CD4-positive, alpha-beta memory T cell (primary cell): ENCODE data around the gene SLC6A6. TPM values are rescaled to one million over a fixed set of nuclear protein-coding genes. Genes with fewer than 3 reads are reported as not detected.
A peak's percentile ranks its signal among the peaks of the same experiment; 100 is the strongest.

ENCODE experiments used
- CTCF ChIA-PET: fragments of 350-600 bp; sonication (Branson Sonifier 250); formaldehyde crosslinking; loops from one replicate; lab custom pipeline; 2021; ENCODE audit warnings: inconsistent platforms; ENCODE audit not compliant: partially characterized antibody; lab: Charles Lee
- POLR2A ChIA-PET: fragments of 350-600 bp; sonication (Branson Sonifier 250); formaldehyde crosslinking; loops from one replicate; lab custom pipeline; 2021; ENCODE audit not compliant: partially characterized antibody; lab: Charles Lee
- DNase-seq, 5 donors: peaks; one replicate each; pipeline versions ENCODE4 v3.0.0 to v3.0.0-alpha.2; 2020 to 2022; ENCODE audit warnings: mixed read lengths in 1 of 5
- H3K27ac ChIP-seq: one replicate; pipeline ENCODE4 v1.7.0; 2013; ENCODE audit warnings: low read depth, low read length
- H3K27me3 ChIP-seq: 2 replicates; pipeline ENCODE4 v1.7.0; 2013; ENCODE audit warnings: mild to moderate bottlenecking, low read length, moderate library complexity; ENCODE audit not compliant: insufficient read depth
- H3K36me3 ChIP-seq: 2 replicates; pipeline ENCODE4 v1.7.0; 2013; ENCODE audit warnings: mild to moderate bottlenecking, low read length, moderate library complexity; ENCODE audit not compliant: insufficient read depth
- H3K4me1 ChIP-seq: 2 replicates; pipeline ENCODE4 v1.7.0; 2013; ENCODE audit warnings: mild to moderate bottlenecking, low read length, moderate library complexity; ENCODE audit not compliant: insufficient read depth
- H3K4me3 ChIP-seq, 2 donors: one replicate each; pipeline ENCODE4 v1.7.0; 2013; ENCODE audit warnings: low read length in 2 of 2, mild to moderate bottlenecking in 1 of 2
- H3K9me3 ChIP-seq, 2 donors: one replicate each; pipeline ENCODE4 v1.7.0; 2013; ENCODE audit warnings: low read length in 2 of 2, control low read depth in 1 of 2; ENCODE audit not compliant: control insufficient read depth in 1 of 2
- H3K27ac Mint-ChIP-seq, 7 donors: one replicate each; pipeline ENCODE4 v1.8.0; 2020 to 2021; ENCODE audit warnings: mixed read lengths in 7 of 7, mild to moderate bottlenecking in 6 of 7, inconsistent platforms in 3 of 7, moderate library complexity in 3 of 7
- H3K27me3 Mint-ChIP-seq, 2 donors: one replicate each; pipeline ENCODE4 v1.8.0; 2020 to 2021; ENCODE audit warnings: mixed read lengths in 2 of 2
- H3K36me3 Mint-ChIP-seq, 2 donors: one replicate each; pipeline ENCODE4 v1.8.0; 2020 to 2021; ENCODE audit warnings: mixed read lengths in 2 of 2, inconsistent platforms in 1 of 2, mild to moderate bottlenecking in 1 of 2
- H3K4me1 Mint-ChIP-seq, 4 donors: one replicate each; pipeline ENCODE4 v1.8.0; 2020 to 2021; ENCODE audit warnings: mixed read lengths in 4 of 4, mild to moderate bottlenecking in 1 of 4
- H3K4me3 Mint-ChIP-seq, 8 donors: one replicate each; pipeline ENCODE4 v1.8.0; 2020 to 2021; ENCODE audit warnings: mixed read lengths in 8 of 8, mild to moderate bottlenecking in 7 of 8, moderate library complexity in 6 of 8, inconsistent platforms in 3 of 8
- H3K9me3 Mint-ChIP-seq, 8 donors: one replicate each; pipeline ENCODE4 v1.8.0; 2020 to 2021; ENCODE audit warnings: mixed read lengths in 8 of 8, mild to moderate bottlenecking in 5 of 8, inconsistent platforms in 3 of 8, moderate library complexity in 1 of 8
- intact Hi-C: fragments of 100-400 bp; cut with micrococcal nuclease; formaldehyde crosslinking; loops from one replicate; pipeline ENCODE4 v1.15.1; 2023
- polyA plus RNA-seq, 2 donors: library from polyadenylated mRNA; unstranded; fragments of 300-500 nt; fragmentation: Illumina TruSeq; gene quantifications; one replicate each; pipeline ENCODE4 v1.2.3, GENCODE V29; 2021
- total RNA-seq, 2 experiments: library from RNA; stranded (reverse); gene quantifications; one replicate each; pipeline ENCODE4 v1.2.3, GENCODE V29; 2021

SLC6A6 gene
- total and polyA plus RNA-seq, 4 experiments from 2014 or later: 3.8 to 51.8 (median 29.7) TPM

- H3K27ac ChIP-seq: peak overlapping the region; percentile 98
- H3K36me3 ChIP-seq: no peaks in the 10 kb centered on the region
- H3K27me3 Mint-ChIP-seq: no peaks in the 10 kb centered on the region
- H3K9me3 ChIP-seq: no peaks in the 10 kb centered on the region
- H3K27me3 ChIP-seq: no peaks in the 10 kb centered on the region
- intact Hi-C loops: no loop called here
- POLR2A ChIA-PET: interaction anchor here (1.0 to 18.6 kb wide), 11 partner anchors 8 to 1016 kb away, joined by 3 to 394 read pairs (median 7); partner anchors contain the start of genes CCDC174 and SLC6A6
- H3K4me1 Mint-ChIP-seq: peaks cover 74 to 100% (median 94%) of the 10 kb centered on the region in 4 donors
- H3K27ac Mint-ChIP-seq: peak overlapping the region; percentile 97 to 100 (median 100)
- peak overlapping the region; percentile 77 to 93 (median 80) for H3K4me3 Mint-ChIP-seq
- DNase-seq: no peak
- peak overlapping the region; percentile 26 to 77 for H3K4me3 ChIP-seq
- H3K36me3 Mint-ChIP-seq: peaks cover 0 to 3% of the 10 kb centered on the region in 2 donors
- CTCF ChIA-PET: interaction anchor here (1.7 to 5.6 kb wide), 3 partner anchors 10 to 31 kb away, joined by 7 to 52 read pairs (median 44); partner anchors contain the start of gene SLC6A6
- no peaks in the 10 kb centered on the region for H3K9me3 Mint-ChIP-seq
- peaks cover 100% of the 10 kb centered on the region for H3K4me1 ChIP-seq
Observed at GRCh38 chr3:14430706-14431451, 28.5 kb downstream of the SLC6A6 start.

- Mint-ChIP-seq H3K27me3 (no peaks in the 10 kb centered on the region), H3K27ac (peak overlapping the region; percentile 97 to 100 (median 100)), H3K4me1 (peaks cover 68 to 98% (median 88%) of the 10 kb centered on the region in 4 donors), H3K36me3 (peaks cover 0 to 3% of the 10 kb centered on the region in 2 donors), H3K4me3 (peak overlapping the region; percentile 77 to 93 (median 80)), H3K9me3 (no peaks in the 10 kb centered on the region)
- H3K36me3 ChIP-seq: no peaks in the 10 kb centered on the region
- ChIA-PET POLR2A (interaction anchor here (1.0 to 18.6 kb wide), 18 partner anchors 9 to 1017 kb away, joined by 3 to 394 read pairs (median 6); partner anchors contain the start of genes CAPN7, CCDC174, CHCHD4 and LSM3), CTCF (interaction anchor here (1.0 to 5.6 kb wide), 8 partner anchors 10 to 228 kb away, joined by 3 to 52 read pairs (median 6); partner anchors contain the start of gene SLC6A6)
- intact Hi-C loops: no loop called here
- H3K4me1 ChIP-seq: peaks cover 97% of the 10 kb centered on the region
- peak overlapping the region; percentile 26 to 77 for H3K4me3 ChIP-seq
- no peak for DNase-seq
- H3K9me3 ChIP-seq: no peaks in the 10 kb centered on the region
- peak overlapping the region; percentile 98 for H3K27ac ChIP-seq
- no peaks in the 10 kb centered on the region for H3K27me3 ChIP-seq
Observed at GRCh38 chr3:14431452-14431916, 29.1 kb downstream of the SLC6A6 start.

- peaks cover 97% of the 10 kb centered on the region for H3K4me1 ChIP-seq
- CTCF ChIA-PET: interaction anchor here (0.6 to 5.6 kb wide), 12 partner anchors 10 to 253 kb away, joined by 3 to 52 read pairs (median 5); partner anchors contain the start of genes LSM3, SLC6A6 and XPC
- POLR2A ChIA-PET: interaction anchor here (0.6 to 18.6 kb wide), 25 partner anchors 8 to 1417 kb away, joined by 3 to 394 read pairs (median 5); partner anchors contain the start of genes CAPN7, CCDC174, CHCHD4 and LSM3
- H3K4me1 Mint-ChIP-seq: peaks cover 64 to 98% (median 87%) of the 10 kb centered on the region in 4 donors
- peaks cover 0 to 3% of the 10 kb centered on the region in 2 donors for H3K36me3 Mint-ChIP-seq
- intact Hi-C loops: loop anchor here (1.0 to 2.0 kb wide), 7 partner anchors 8 to 536 kb away; partner anchors contain the start of genes CHCHD4, LSM3, SLC6A6 and TMEM43
- no peaks in the 10 kb centered on the region for H3K27me3 ChIP-seq
- peak overlapping the region; percentile 55 to 77 for H3K4me3 ChIP-seq
- H3K27ac Mint-ChIP-seq: peak overlapping the region; percentile 97 to 100 (median 100)
- H3K27me3 Mint-ChIP-seq: no peaks in the 10 kb centered on the region
- no peaks in the 10 kb centered on the region for H3K9me3 ChIP-seq
- H3K27ac ChIP-seq: peak overlapping the region; percentile 98
- peak overlapping the region; percentile 77 to 93 (median 80) for H3K4me3 Mint-ChIP-seq
- no peaks in the 10 kb centered on the region for H3K9me3 Mint-ChIP-seq
- peak; percentile 93 to 99 (median 94) for DNase-seq
- H3K36me3 ChIP-seq: no peaks in the 10 kb centered on the region
Observed at GRCh38 chr3:14431917-14432834, 29.8 kb downstream of the SLC6A6 start.

GRCh38 chr3:14433106-14433505 lies 30.7 kb downstream of the SLC6A6 start:
- Histone ChIP-seq H3K27me3 (no peaks in the 10 kb centered on the region), H3K36me3 (no peaks in the 10 kb centered on the region), H3K27ac (peak overlapping the region; percentile 98), H3K4me1 (peaks cover 88% of the 10 kb centered on the region), H3K4me3 (peak overlapping the region; percentile 27 to 55), H3K9me3 (no peaks in the 10 kb centered on the region)
- Mint-ChIP-seq H3K27ac (peak overlapping the region; percentile 97 to 100 (median 100)), H3K27me3 (no peaks in the 10 kb centered on the region), H3K9me3 (no peaks in the 10 kb centered on the region), H3K4me1 (peaks cover 56 to 90% (median 78%) of the 10 kb centered on the region in 4 donors), H3K36me3 (peaks cover 0 to 3% of the 10 kb centered on the region in 2 donors), H3K4me3 (peak overlapping the region; percentile 17 to 93 (median 80))
- ChIA-PET CTCF (interaction anchor here (0.6 to 5.6 kb wide), 10 partner anchors 9 to 1005 kb away, joined by 3 to 52 read pairs (median 4); partner anchors contain the start of genes LSM3, SLC6A6 and XPC), POLR2A (interaction anchor here (0.6 to 18.6 kb wide), 14 partner anchors 9 to 773 kb away, joined by 3 to 394 read pairs (median 7); partner anchors contain the start of genes CAPN7, CCDC174, LSM3 and SLC6A6)
- intact Hi-C loops: loop anchor here (2.0 kb wide), 3 partner anchors 28 to 308 kb away; partner anchors contain the start of genes CHCHD4, LSM3, TMEM43 and XPC
- DNase-seq: peak in 1 of 5 donors; percentile 56

GRCh38 chr3:14434126-14434497 lies 31.7 kb downstream of the SLC6A6 start:
- Mint-ChIP-seq H3K4me3 (peak overlapping the region in 7 of 8 donors; percentile 50 to 90 (median 66)), H3K27me3 (no peaks in the 10 kb centered on the region), H3K36me3 (peaks cover 0 to 3% of the 10 kb centered on the region in 2 donors), H3K27ac (peak overlapping the region; percentile 95 to 100 (median 97)), H3K4me1 (peaks cover 52 to 81% (median 74%) of the 10 kb centered on the region in 4 donors), H3K9me3 (no peaks in the 10 kb centered on the region)
- H3K36me3 ChIP-seq: no peaks in the 10 kb centered on the region
- CTCF ChIA-PET: interaction anchor here (1.1 to 5.6 kb wide), 8 partner anchors 10 to 537 kb away, joined by 4 to 52 read pairs (median 9); partner anchors contain the start of gene SLC6A6
- peak overlapping the region; percentile 98 for H3K27ac ChIP-seq
- peak in 2 of 5 donors; percentile 21 to 35 for DNase-seq
- no peaks in the 10 kb centered on the region for H3K9me3 ChIP-seq
- H3K4me3 ChIP-seq: peak overlapping the region in 1 of 2 donors; percentile 1
- intact Hi-C loops: no loop called here
- no peaks in the 10 kb centered on the region for H3K27me3 ChIP-seq
- peaks cover 88% of the 10 kb centered on the region for H3K4me1 ChIP-seq
- POLR2A ChIA-PET: interaction anchor here (0.6 to 18.6 kb wide), 6 partner anchors 10 to 538 kb away, joined by 3 to 394 read pairs (median 20); partner anchors contain the start of genes LSM3, SLC6A6 and XPC
